Lower leg skin (tissue), 3 donors: ENCODE measurements around the gene CLTRN.

ENCODE experiments used
- CTCF ChIP-seq, 3 donors: fragments of 450-650 bp; IDR thresholded peaks; one replicate each; pipeline ENCODE4 v1.5.1; 2016; ENCODE audit warnings: antibody characterized with exemption in 3 of 3, mild to moderate bottlenecking in 3 of 3, moderate library complexity in 2 of 3
- POLR2A ChIP-seq, 2 donors: fragments of 450-650 bp; IDR thresholded peaks; one replicate each; pipeline ENCODE4 v1.6.1; 2016 to 2017; ENCODE audit warnings: antibody characterized with exemption in 2 of 2, mild to moderate bottlenecking in 1 of 2, moderate library complexity in 1 of 2

GRCh38 chrX:15605226-15605625, 59.4 kb downstream of the CLTRN start:
- TF ChIP-seq POLR2A (IDR thresholded peaks at IDR 0.05) (no peak), CTCF (IDR thresholded peaks at IDR 0.05) (no peak)
